ENCODE measurements around the gene CNOT3. TPM values are rescaled to one million over a fixed set of nuclear protein-coding genes. Genes with fewer than 3 reads are reported as not detected.

CNOT3 gene
- total RNA-seq, 3 donors from 2014 or later: 14.6 to 23.4 (median 22.9) TPM

DNA sequence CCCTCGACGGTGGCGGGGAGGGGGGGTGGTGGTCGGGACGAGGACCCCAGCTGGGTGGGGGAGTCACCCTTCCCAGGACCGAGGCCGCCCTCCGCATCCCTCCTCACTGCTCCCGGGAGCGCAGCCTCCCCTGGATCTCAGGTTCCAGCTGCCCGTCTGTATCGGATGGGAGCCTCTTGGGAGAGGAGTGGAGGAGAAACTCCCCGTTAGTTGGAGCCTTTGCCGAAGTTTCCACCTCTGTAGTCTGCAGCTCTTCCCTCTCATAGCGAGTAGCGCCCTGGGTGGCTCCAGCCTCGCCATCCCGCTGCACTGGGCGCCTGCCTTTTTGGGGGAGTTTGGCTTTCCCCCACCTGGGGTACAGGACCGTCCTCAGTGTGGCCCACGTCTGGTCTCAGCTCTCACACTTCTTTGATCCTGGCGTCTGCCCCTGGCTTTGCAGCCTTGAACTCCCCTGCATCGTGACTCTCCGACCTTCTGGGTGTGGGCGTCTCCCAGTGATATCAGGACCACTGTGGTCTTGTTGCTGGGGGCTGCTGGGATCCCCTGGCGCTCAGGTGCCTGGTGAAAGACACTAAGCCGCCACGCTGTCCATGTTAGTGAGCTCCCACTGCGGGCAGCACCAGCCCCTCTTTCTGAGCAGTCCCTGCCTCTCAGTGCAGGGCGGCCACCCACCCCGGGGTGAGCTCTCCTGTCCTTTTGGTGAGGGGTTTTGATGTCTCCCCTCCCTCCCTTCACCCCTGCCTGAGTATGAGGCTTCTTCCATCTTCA lies 1.1 kb downstream of the CNOT3 start:
- peaks cover 5% of the 10 kb centered on the region for H3K36me3 ChIP-seq
- DNase-seq (ENCODE audit: low spot score in 2 of 2): no peak
- peak overlapping the region; percentile 97 to 100 (median 100) for H3K4me3 ChIP-seq
- peaks cover 8 to 20% of the 10 kb centered on the region in 2 donors for H3K4me1 ChIP-seq
- no peaks in the 10 kb centered on the region for H3K9me3 ChIP-seq
- no peak for TF ChIP-seq POLR2AphosphoS5 (IDR thresholded peaks at IDR 0.05)
- no peak for TF ChIP-seq POLR2A (IDR thresholded peaks at IDR 0.05)
- TF ChIP-seq, protein P1, sequence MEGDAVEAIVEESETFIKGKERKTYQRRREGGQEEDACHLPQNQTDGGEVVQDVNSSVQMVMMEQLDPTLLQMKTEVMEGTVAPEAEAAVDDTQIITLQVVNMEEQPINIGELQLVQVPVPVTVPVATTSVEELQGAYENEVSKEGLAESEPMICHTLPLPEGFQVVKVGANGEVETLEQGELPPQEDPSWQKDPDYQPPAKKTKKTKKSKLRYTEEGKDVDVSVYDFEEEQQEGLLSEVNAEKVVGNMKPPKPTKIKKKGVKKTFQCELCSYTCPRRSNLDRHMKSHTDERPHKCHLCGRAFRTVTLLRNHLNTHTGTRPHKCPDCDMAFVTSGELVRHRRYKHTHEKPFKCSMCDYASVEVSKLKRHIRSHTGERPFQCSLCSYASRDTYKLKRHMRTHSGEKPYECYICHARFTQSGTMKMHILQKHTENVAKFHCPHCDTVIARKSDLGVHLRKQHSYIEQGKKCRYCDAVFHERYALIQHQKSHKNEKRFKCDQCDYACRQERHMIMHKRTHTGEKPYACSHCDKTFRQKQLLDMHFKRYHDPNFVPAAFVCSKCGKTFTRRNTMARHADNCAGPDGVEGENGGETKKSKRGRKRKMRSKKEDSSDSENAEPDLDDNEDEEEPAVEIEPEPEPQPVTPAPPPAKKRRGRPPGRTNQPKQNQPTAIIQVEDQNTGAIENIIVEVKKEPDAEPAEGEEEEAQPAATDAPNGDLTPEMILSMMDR (IDR thresholded peaks at IDR 0.05): no peak
- peak overlapping the region; percentile 97 to 98 for H3K27ac ChIP-seq
- no peaks in the 10 kb centered on the region for H3K27me3 ChIP-seq
- intact Hi-C loops (cut with DNase I; ENCODE audit: low total_unique reads): no loop called here

DNA sequence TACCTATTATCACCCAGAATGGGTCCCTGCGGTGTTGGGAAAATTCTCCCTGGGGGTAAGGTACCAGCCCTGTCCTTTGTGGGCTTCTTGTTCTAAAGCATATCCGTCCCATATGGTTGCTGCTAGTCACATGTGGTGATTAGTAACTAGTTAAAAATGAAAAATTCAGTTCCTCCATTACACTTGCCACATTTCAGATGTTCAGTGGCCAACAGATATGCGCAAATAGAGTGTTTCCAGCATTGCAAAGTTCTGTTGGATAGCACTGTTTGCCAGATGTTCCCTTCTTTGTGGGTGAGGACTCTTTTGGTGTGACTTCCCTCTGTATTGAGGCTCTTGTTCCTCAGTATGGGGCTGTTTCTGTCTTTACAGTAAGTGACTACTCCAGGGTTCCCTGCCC lies 3.8 kb downstream of the CNOT3 start:
- Histone ChIP-seq H3K27me3 (no peaks in the 10 kb centered on the region), H3K36me3 (peaks cover 18% of the 10 kb centered on the region), H3K27ac (no peak overlapping the region), H3K4me3 (no peak overlapping the region), H3K4me1 (peaks cover 5 to 14% of the 10 kb centered on the region in 2 donors), H3K9me3 (no peaks in the 10 kb centered on the region)
- TF ChIP-seq POLR2A (IDR thresholded peaks at IDR 0.05) (no peak), POLR2AphosphoS5 (IDR thresholded peaks at IDR 0.05) (no peak)
- TF ChIP-seq, protein P1 (IDR thresholded peaks at IDR 0.05): no peak
- DNase-seq (ENCODE audit: low spot score in 2 of 2): no peak
- intact Hi-C loops (cut with DNase I; ENCODE audit: low total_unique reads): no loop called here

DNA sequence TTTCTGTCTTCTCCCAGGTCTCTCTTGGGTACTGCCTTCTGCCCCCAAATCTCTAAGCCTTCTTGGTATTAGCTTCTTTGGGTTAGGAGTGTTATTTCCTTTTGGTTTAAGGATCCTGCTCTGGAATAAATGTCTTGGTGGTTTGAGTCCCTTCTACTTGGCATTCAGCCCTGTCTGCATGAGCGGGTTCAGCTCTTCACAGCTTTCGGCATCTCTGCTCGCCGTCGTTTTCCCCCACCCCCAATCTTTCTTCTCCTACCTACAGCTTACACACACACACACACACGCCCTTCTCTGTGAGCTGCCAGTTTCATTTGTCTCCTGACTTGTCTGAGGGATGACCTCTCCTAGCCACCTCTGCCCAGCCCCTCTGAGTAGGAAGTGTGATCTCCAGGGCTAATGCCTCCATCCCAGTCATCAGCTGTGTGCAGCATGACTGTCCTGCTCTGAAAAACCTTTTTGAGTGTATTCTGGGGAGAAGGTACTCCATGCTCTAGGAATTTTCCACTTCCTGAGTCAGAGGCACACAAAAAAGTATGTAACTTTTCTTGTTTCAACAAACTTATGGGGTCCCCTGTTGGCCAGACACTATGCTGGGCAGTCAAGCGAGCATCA lies 4.7 kb downstream of the CNOT3 start:
- DNase-seq (ENCODE audit: low spot score in 2 of 2): no peak
- Histone ChIP-seq H3K36me3 (peaks cover 18% of the 10 kb centered on the region), H3K4me1 (peaks cover 0 to 14% of the 10 kb centered on the region in 2 donors), H3K9me3 (no peaks in the 10 kb centered on the region), H3K27me3 (no peaks in the 10 kb centered on the region), H3K27ac (no peak overlapping the region), H3K4me3 (no peak overlapping the region)
- TF ChIP-seq POLR2AphosphoS5 (IDR thresholded peaks at IDR 0.05) (no peak), POLR2A (IDR thresholded peaks at IDR 0.05) (no peak)
- TF ChIP-seq, protein P1 (IDR thresholded peaks at IDR 0.05): no peak
- intact Hi-C loops (cut with DNase I; ENCODE audit: low total_unique reads): no loop called here

DNA sequence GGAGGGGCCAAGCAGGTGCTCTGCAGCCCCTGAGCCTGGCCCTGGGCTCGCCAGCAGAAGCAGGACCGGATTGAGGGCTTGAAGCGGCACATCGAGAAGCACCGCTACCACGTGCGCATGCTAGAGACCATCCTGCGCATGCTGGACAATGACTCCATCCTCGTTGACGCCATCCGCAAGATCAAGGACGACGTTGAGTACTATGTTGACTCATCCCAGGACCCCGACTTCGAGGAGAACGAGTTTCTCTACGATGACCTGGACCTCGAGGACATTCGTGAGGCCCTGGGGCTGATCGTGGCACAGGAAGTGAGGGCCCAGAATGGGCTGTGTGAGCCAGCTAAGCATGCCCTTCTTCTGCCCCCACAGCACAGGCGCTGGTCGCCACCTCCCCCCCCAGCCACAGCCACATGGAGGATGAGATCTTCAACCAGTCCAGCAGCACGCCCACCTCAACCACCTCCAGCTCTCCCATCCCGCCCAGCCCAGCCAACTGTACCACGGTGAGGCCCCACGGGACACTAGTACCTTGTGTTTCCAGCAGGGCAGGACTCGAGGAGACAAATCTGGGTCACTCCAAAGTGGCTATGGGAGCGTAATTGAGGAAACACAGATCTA lies 8.1 kb downstream of the CNOT3 start:
- intact Hi-C loops (cut with DNase I; ENCODE audit: low total_unique reads): no loop called here
- no peak overlapping the region for H3K4me3 ChIP-seq
- DNase-seq (ENCODE audit: low spot score in 2 of 2): no peak
- TF ChIP-seq POLR2A (IDR thresholded peaks at IDR 0.05) (no peak), POLR2AphosphoS5 (IDR thresholded peaks at IDR 0.05) (no peak)
- TF ChIP-seq, protein P1 (IDR thresholded peaks at IDR 0.05): no peak
- no peaks in the 10 kb centered on the region for H3K4me1 ChIP-seq
- H3K27ac ChIP-seq: no peak overlapping the region
- peaks cover 22% of the 10 kb centered on the region for H3K36me3 ChIP-seq
- H3K27me3 ChIP-seq: no peaks in the 10 kb centered on the region
- H3K9me3 ChIP-seq: no peaks in the 10 kb centered on the region

DNA sequence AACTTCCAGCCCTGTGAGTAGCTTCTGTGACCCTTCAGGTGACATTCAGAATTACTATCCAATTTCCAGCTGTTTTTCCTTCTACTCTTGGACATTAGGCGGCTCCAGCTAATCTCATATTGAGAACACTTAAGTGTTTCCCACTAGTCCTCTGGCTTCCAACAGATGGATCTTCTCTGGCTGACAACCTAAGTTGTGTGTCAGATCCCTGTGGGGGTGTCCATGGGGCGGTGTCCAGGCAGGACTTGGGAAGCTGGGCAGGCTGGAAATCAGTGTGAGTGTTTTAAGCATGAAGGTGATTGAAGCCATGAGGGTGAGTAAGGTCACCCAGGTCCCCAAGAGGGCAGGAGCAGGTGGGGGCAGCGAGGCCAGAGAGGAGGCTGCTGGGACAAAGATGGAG lies 10.1 kb downstream of the CNOT3 start:
- peaks cover 22% of the 10 kb centered on the region for H3K36me3 ChIP-seq
- no peak overlapping the region for H3K27ac ChIP-seq
- H3K27me3 ChIP-seq: no peaks in the 10 kb centered on the region
- H3K4me3 ChIP-seq: no peak overlapping the region
- no peak for DNase-seq (ENCODE audit: low spot score in 2 of 2)
- no peaks in the 10 kb centered on the region for H3K4me1 ChIP-seq
- TF ChIP-seq POLR2A (IDR thresholded peaks at IDR 0.05) (no peak), POLR2AphosphoS5 (IDR thresholded peaks at IDR 0.05) (no peak)
- TF ChIP-seq, protein P1 (IDR thresholded peaks at IDR 0.05): no peak
- H3K9me3 ChIP-seq: no peaks in the 10 kb centered on the region
- intact Hi-C loops (cut with DNase I; ENCODE audit: low total_unique reads): no loop called here

Measured in breast epithelium (tissue), 4 donors.